GM12878 (cell line): ENCODE data around the gene HSPA4. TPM values are rescaled to one million over a fixed set of nuclear protein-coding genes. Genes with fewer than 3 reads are reported as not detected.

Source experiments
- ATAC-seq: fragments of 200-7000 bp; cut with Tn5 transposase; 3 replicates; pipeline ENCODE4 v1.9.1; 2020; ENCODE audit warnings: mild to moderate bottlenecking, moderate library complexity
- BruUV-seq: library from RNA; stranded (reverse); fragments of 400-500 nt; replicated peaks from 2 replicates; lab custom pipeline; 2021; lab: Mats Ljungman, UMichigan
- CTCF ChIA-PET: fragments of 300-600 bp; sonication (Branson Sonifier 250); formaldehyde crosslinking; extraction: SDS; loops from one replicate; lab custom pipeline; 2021; ENCODE audit warnings: inconsistent platforms; lab: Yijun Ruan, JAX
- POLR2A ChIA-PET: fragments of 350-600 bp; formaldehyde crosslinking; extraction: SDS; loops from one replicate; lab custom pipeline; 2021; ENCODE audit warnings: inconsistent platforms; lab: Charles Lee
- RAD21 ChIA-PET: fragments of 300-600 bp; sonication (Branson Sonifier 250); formaldehyde crosslinking; loops from one replicate; lab custom pipeline; 2023; ENCODE audit warnings: antibody characterized with exemption; ENCODE audit not compliant: unreplicated experiment; lab: Charles Lee
- SMC1A ChIA-PET: fragments of 300-600 bp; sonication (Branson Sonifier 250); formaldehyde crosslinking; loops from one replicate; lab custom pipeline; 2023; ENCODE audit not compliant: unreplicated experiment, uncharacterized antibody; lab: Charles Lee
- DNase-seq: peaks from one replicate; pipeline ENCODE4 v3.0.0-alpha.2; 2011; ENCODE audit warnings: low read depth, low spot score
- FAIRE-seq: peaks from 3 replicates; lab custom pipeline; 2011; peaks lifted over from hg19 to GRCh38; lab: Jason Lieb, UNC
- H2AFZ ChIP-seq: 2 replicates; pipeline ENCODE4 v1.6.0; 2011; ENCODE audit warnings: low read depth, low read length, control low read depth; ENCODE audit not compliant: control insufficient read depth
- H3K27ac ChIP-seq: 2 replicates; pipeline ENCODE4 v1.5.1; 2011; ENCODE audit warnings: control low read depth; ENCODE audit not compliant: control insufficient read depth, insufficient read depth
- H3K27me3 ChIP-seq, 2 experiments: replicated peaks in 1 of 2; 2 replicates each; pipeline versions ENCODE4 v1.6.0 to v1.6.1; 2011; ENCODE audit warnings: low read length in 1 of 2; ENCODE audit not compliant: control insufficient read depth in 2 of 2, insufficient read depth in 2 of 2
- H3K36me3 ChIP-seq, 2 experiments: 2 replicates each; pipeline ENCODE4 v1.5.1; 2011; ENCODE audit warnings: low read length in 1 of 2; ENCODE audit not compliant: control insufficient read depth in 2 of 2, insufficient read depth in 2 of 2
- H3K4me1 ChIP-seq: 2 replicates; pipeline ENCODE4 v1.6.1; 2011; ENCODE audit warnings: mild to moderate bottlenecking, low read length, moderate library complexity, mixed read lengths; ENCODE audit not compliant: control insufficient read depth, insufficient read depth
- H3K4me2 ChIP-seq: 2 replicates; pipeline ENCODE4 v1.6.0; 2011; ENCODE audit warnings: control low read depth; ENCODE audit not compliant: control insufficient read depth, insufficient read depth
- H3K4me3 ChIP-seq: fragments of 200-600 bp; sonication (generic); 2 replicates; pipeline ENCODE4 v1.5.1; 2016
- H3K79me2 ChIP-seq: 2 replicates; pipeline ENCODE4 v1.6.0; 2011; ENCODE audit warnings: low read length; ENCODE audit not compliant: control insufficient read depth, insufficient read depth
- H3K9ac ChIP-seq: 2 replicates; pipeline ENCODE4 v1.8.0; 2011; ENCODE audit warnings: low read length, control low read depth, mixed read lengths; ENCODE audit not compliant: control insufficient read depth, insufficient read depth
- H3K9me3 ChIP-seq: replicated peaks from 3 replicates; pipeline ENCODE4 v1.5.1; 2011; ENCODE audit warnings: mild to moderate bottlenecking, low read length; ENCODE audit not compliant: control insufficient read depth, insufficient read depth
- H4K20me1 ChIP-seq: 2 replicates; pipeline ENCODE4 v1.6.0; 2011; ENCODE audit not compliant: control insufficient read depth, insufficient read depth
- BHLHE40 ChIP-seq, 2 experiments: fragments of 450-650 bp in 1 of 2; IDR thresholded peaks; 2 replicates each; pipeline ENCODE4 v1.6.1; 2011 to 2017; ENCODE audit warnings: low read depth in 2 of 2, borderline replicate concordance in 1 of 2, improper control_type of control experiment in 1 of 2, low read length in 1 of 2, mild to moderate bottlenecking in 1 of 2
- CREM ChIP-seq: IDR thresholded peaks from 2 replicates; pipeline ENCODE4 v1.6.1; 2014; ENCODE audit warnings: antibody characterized with exemption, low read depth
- MYB ChIP-seq: fragments of 150-350 bp; IDR thresholded peaks from 2 replicates; pipeline ENCODE4 v1.6.1; 2014; ENCODE audit warnings: mild to moderate bottlenecking, low read depth, low read length, borderline replicate concordance
- RELA ChIP-seq: fragments of 450-650 bp; IDR thresholded peaks from 2 replicates; pipeline ENCODE4 v1.8.0; 2014; ENCODE audit warnings: borderline replicate concordance; ENCODE audit not compliant: partially characterized antibody
- SMAD5 ChIP-seq: IDR thresholded peaks from 2 replicates; pipeline ENCODE4 v1.6.1; 2016; ENCODE audit warnings: antibody characterized with exemption, low read depth
- SUPT20H ChIP-seq: IDR thresholded peaks from 2 replicates; pipeline ENCODE4 v1.6.1; 2011; ENCODE audit warnings: low read depth, mild to moderate bottlenecking, low read length, moderate library complexity, borderline replicate concordance; ENCODE audit not compliant: control insufficient read depth
- USF1 ChIP-seq: IDR thresholded peaks from 2 replicates; pipeline ENCODE4 v1.6.1; 2011; ENCODE audit warnings: borderline replicate concordance, low read depth, mild to moderate bottlenecking, moderate library complexity, mixed read lengths, low read length; ENCODE audit not compliant: insufficient read depth; ENCODE audit errors: extremely low read length
- YY1 ChIP-seq: IDR thresholded peaks from 2 replicates; pipeline ENCODE4 v1.6.1; 2011; ENCODE audit warnings: low read depth, mild to moderate bottlenecking, low read length
- ZNF687 ChIP-seq: fragments of 450-650 bp; IDR thresholded peaks from 2 replicates; pipeline ENCODE4 v1.6.1; 2017; ENCODE audit warnings: mild to moderate bottlenecking, moderate library complexity
- ZSCAN29 ChIP-seq: fragments of 450-650 bp; IDR thresholded peaks from 2 replicates; pipeline ENCODE4 v1.6.1; 2017; ENCODE audit warnings: mild to moderate bottlenecking, moderate library complexity
- WGBS: methylation state at CpG from one replicate; pipeline ENCODE4 v1.1.6; 2016; ENCODE audit warnings: low lambda C conversion rate; ENCODE audit not compliant: insufficient replicate concordance, insufficient coverage; ENCODE audit errors: missing lambda C conversion rate; 5-methylcytosine and 5-hydroxymethylcytosine counted together
- in situ Hi-C: fragments of 300-500 bp; cut with MboI; formaldehyde crosslinking; loops from 9 replicates; pipeline ENCODE4 v1.14.3; 2018; ENCODE audit warnings: mixed read lengths
- intact Hi-C: fragments of 100-400 bp; cut with micrococcal nuclease; formaldehyde crosslinking; loops from one replicate; pipeline ENCODE4 v1.14.2; 2022; ENCODE audit not compliant: unreplicated experiment
- polyA plus RNA-seq, 11 experiments: library from polyadenylated mRNA; depleted of rRNA in 4 of 11; unstranded in 6 of 11; stranded (reverse) in 5 of 11; fragments of >200 nt; fragmentation: Nextera tagmentation in 4 of 11; fragmentation: Illumina TruSeq in 1 of 11; extraction: Ambion mirVana in 4 of 11; extraction: Trizol in 1 of 11; gene quantifications; 1 replicate in 1 of 11; 2 replicates in 10 of 11; pipeline versions ENCODE4 v1.2.1 to v1.2.3, GENCODE V29; 2011 to 2016; ENCODE audit warnings: inconsistent platforms in 2 of 11, missing spikeins in 2 of 11, low read depth in 1 of 11
- total RNA-seq, 4 experiments: library from RNA; depleted of rRNA in 3 of 4; stranded (reverse); fragments of >200 nt in 3 of 4; fragmentation: Illumina TruSeq in 1 of 4; extraction: Trizol in 1 of 4; gene quantifications; 2 replicates each; pipeline versions ENCODE4 v1.2.1 to v1.2.3, GENCODE V29; 2013 to 2021

Gene HSPA4
- total and polyA plus RNA-seq, 10 of the 15 experiments (the other 5 are each of a cell fraction or from before 2014, with no cell fraction given) = 61.6 to 234 (median 116) TPM

- TF ChIP-seq ZNF687 (no peak), USF1 (no peak), YY1 (no peak), ZSCAN29 (no peak), SUPT20H (no peak), BHLHE40 (IDR thresholded peaks at IDR 0.05; ENCODE audit: borderline replicate concordance in 1 of 2, low read depth in 2 of 2, low read length in 1 of 2) (no peak)
Measured at GRCh38 chr5:133121611-133122150, 69.9 kb downstream of the HSPA4 start (continued).

- in situ Hi-C loops (no loop called here), intact Hi-C loops (no loop called here)
- H3K36me3 ChIP-seq = no peaks in the 10 kb centered on the region
- 76% methylated on average over 4 of the region's 4 CpGs for WGBS
- H3K27me3 ChIP-seq = no peaks in the 10 kb centered on the region
- ChIA-PET SMC1A (interaction anchor here (0.8 to 1.1 kb wide), 2 partner anchors 15 to 114 kb away, joined by 3 read pairs; no protein-coding TSS in a partner anchor), POLR2A (no interaction called here), RAD21 (interaction anchor here (1.2 to 2.2 kb wide), 2 partner anchors 9 to 165 kb away, joined by 3 to 8 read pairs; no protein-coding TSS in a partner anchor)
- no peak overlapping the region for H3K4me2 ChIP-seq
- ATAC-seq (no peak), DNase-seq (no peak), FAIRE-seq (no peak)
- H2AFZ ChIP-seq = no peak overlapping the region
- no peaks in the 10 kb centered on the region for H3K9me3 ChIP-seq
- no peak overlapping the region for H3K9ac ChIP-seq
- no peaks in the 10 kb centered on the region; the same call in 1 of the 2 replicates for H4K20me1 ChIP-seq
- no TSS peak for BruUV-seq
- no peak overlapping the region for H3K4me3 ChIP-seq
- H3K4me1 ChIP-seq = no peaks in the 10 kb centered on the region; the same call in 1 of the 2 replicates
- H3K27ac ChIP-seq = no peak overlapping the region
- no peaks in the 10 kb centered on the region for H3K79me2 ChIP-seq
- TF ChIP-seq YY1 (no peak), SMAD5 (no peak), RELA (no peak), MYB (no peak), CREM (no peak)
- TF ChIP-seq, all 136 proteins: peak for 0
- CTCF ChIA-PET = no interaction called here
Measured at GRCh38 chr5:133122711-133123110, 70.9 kb downstream of the HSPA4 start.
